ENCODE measurements around the gene KHDC1. TPM values are rescaled to one million over a fixed set of nuclear protein-coding genes. Genes with fewer than 3 reads are reported as not detected.
"Not testable (repeated sequence)": the region's sequence is repeated elsewhere in the genome, so short reads cannot be mapped to it uniquely, and the experiment has no call there.

The KHDC1 gene
- total RNA-seq, 2 experiments from 2014 or later = 9.2 to 12.5 TPM

GRCh38 chr6:73236144-73236750, 26.7 kb downstream of the KHDC1 start:
- Mint-ChIP-seq H3K27me3 (peaks cover 3% of the 10 kb centered on the region), H3K36me3 (no peaks in the 10 kb centered on the region), H3K4me3 (no peak overlapping the region), H3K9me3 (ENCODE audit: low read depth) (no peaks in the 10 kb centered on the region), H3K4me1 (no peaks in the 10 kb centered on the region), H3K27ac (no peak overlapping the region)
- CTCF ChIA-PET = interaction anchor here (1.3 kb wide), 1 partner anchor 91 kb away, joined by 3 read pairs; no protein-coding TSS in a partner anchor
- DNase-seq (no peak), ATAC-seq (no peak)

DNA sequence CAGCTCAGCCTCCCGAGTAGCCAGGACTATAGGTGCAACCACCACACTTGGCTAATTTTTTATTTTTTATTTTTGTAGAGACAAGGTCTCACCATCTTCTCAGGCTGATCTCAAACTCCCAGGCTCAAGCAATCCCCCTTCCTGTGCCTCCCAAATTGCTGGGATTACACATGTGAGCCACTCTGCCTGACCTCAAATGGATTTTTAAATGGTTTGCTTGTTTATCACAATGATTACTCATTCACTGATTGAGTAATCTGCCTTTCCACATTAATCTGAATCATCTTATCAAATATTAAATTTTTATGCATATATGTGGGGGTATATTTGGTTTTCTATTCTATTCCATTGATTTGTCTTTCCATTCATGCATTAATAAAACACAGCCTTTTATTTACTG, 28.3 kb downstream of the KHDC1 start:
- CTCF ChIA-PET = no interaction called here
- no peaks in the 10 kb centered on the region for H3K36me3 Mint-ChIP-seq
- H3K27ac Mint-ChIP-seq = no peak overlapping the region
- ATAC-seq (no peak), DNase-seq (no peak)
- H3K27me3 Mint-ChIP-seq = peaks cover 3% of the 10 kb centered on the region
- no peak overlapping the region for H3K4me3 Mint-ChIP-seq
- H3K9me3 Mint-ChIP-seq (ENCODE audit: low read depth) = no peaks in the 10 kb centered on the region
- H3K4me1 Mint-ChIP-seq = no peaks in the 10 kb centered on the region

DNA sequence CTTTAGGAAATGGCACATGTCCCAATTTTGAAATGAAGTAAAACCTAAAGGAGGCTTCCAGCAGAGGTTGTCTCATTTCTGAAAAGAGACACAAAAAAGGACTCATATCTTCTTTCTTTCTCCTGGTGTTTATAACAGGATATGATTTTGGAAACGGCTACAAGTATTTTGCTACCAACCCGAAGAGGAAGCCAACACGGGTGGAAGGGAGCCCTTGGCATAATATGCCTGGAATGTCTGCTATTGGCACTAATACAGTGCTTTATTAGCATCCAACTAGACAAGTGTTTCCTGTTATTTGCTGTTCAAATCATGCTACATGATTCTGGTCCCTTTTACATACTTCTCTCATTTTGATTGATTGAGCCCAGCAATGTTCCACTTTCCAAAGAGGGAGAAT, 29.0 kb downstream of the KHDC1 start:
- H3K27ac Mint-ChIP-seq; DNase-seq; H3K27me3 Mint-ChIP-seq; ATAC-seq; H3K9me3 Mint-ChIP-seq (ENCODE audit: low read depth); H3K4me1 Mint-ChIP-seq; H3K36me3 Mint-ChIP-seq; H3K4me3 Mint-ChIP-seq; CTCF ChIA-PET: not testable (repeated sequence)

DNA sequence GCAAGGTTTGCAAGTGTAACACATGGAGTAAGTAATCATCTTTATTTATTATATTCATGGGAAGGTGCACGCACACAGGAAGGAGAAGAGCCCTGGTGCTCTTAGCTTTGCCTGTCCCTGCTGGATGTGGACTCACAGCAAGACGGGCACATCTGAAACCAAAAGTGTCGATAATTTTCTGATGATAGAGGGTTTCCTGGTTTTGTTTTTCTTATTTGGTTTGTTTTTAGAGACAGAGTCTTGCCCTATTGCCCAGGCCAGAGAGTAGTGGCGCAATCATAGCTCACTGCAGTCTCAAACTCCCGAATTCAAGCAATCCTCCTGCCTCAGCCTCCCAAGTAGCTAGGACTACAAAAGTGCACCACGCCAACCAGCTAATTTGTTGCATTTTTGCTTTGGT, 29.9 kb downstream of the KHDC1 start:
- H3K9me3 Mint-ChIP-seq (ENCODE audit: low read depth) = no peaks in the 10 kb centered on the region
- no peak overlapping the region for H3K4me3 Mint-ChIP-seq
- no peaks in the 10 kb centered on the region for H3K36me3 Mint-ChIP-seq
- peaks cover 3% of the 10 kb centered on the region for H3K27me3 Mint-ChIP-seq
- CTCF ChIA-PET = no interaction called here
- ATAC-seq (no peak), DNase-seq (no peak)
- no peak overlapping the region for H3K27ac Mint-ChIP-seq
- no peaks in the 10 kb centered on the region for H3K4me1 Mint-ChIP-seq

DNA sequence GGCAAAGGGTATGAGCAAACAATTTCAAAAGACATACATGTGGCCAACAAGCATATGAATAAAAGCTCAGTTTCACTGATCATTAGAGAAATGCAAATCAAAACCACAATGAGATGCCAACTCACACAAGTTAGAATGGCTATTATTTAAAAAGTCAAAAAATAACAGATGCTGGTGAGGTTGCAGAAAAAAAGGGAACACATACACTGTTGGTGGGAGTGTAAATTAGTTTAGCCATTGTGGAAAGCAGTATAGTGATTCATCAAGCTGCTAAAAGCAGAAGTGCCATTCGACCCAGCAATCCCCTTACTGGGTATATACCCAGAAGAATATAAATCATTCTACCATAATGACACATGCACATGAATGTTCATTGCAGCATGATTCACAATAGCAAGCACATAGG, 31.0 kb downstream of the KHDC1 start:
- Mint-ChIP-seq H3K9me3 (ENCODE audit: low read depth) (no peaks in the 10 kb centered on the region), H3K4me1 (no peaks in the 10 kb centered on the region), H3K4me3 (no peak overlapping the region), H3K36me3 (no peaks in the 10 kb centered on the region), H3K27ac (no peak overlapping the region), H3K27me3 (peaks cover 3% of the 10 kb centered on the region)
- no peak for ATAC-seq
- CTCF ChIA-PET = no interaction called here
- no peak for DNase-seq

DNA sequence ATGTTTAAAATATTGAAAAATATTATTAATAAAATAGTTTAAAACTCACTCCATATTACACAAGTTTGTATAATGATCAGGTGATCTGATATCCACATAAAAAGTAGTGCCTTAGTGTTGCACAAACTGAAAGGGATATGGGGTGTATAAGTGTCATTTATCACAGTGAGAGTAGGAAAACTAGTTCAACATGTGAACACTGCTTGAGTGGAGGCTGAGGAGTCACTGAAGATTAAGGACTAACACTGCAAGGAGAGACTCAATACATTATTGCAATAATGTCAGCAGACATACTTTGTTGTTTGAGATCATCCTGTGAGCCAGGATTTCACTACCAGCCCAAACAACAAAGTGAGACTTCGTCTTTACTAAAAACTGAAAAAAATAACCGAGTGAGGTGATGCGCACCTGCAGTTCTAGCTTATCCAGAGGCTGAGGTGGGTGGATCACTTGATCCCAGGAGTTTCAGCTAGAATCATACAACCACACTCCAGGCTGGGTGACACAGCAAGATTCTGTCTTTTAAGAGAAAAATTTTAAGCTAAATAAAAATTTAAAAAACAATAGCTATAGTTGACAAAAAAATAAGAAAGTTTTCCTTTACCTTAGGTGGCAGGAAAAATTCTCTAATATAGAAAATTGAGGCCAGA, 35.3 kb downstream of the KHDC1 start:
- DNase-seq (no peak), ATAC-seq (no peak)
- Mint-ChIP-seq H3K36me3 (no peaks in the 10 kb centered on the region), H3K27me3 (no peaks in the 10 kb centered on the region), H3K4me1 (no peaks in the 10 kb centered on the region), H3K27ac (no peak overlapping the region), H3K4me3 (no peak overlapping the region), H3K9me3 (ENCODE audit: low read depth) (no peaks in the 10 kb centered on the region)
- CTCF ChIA-PET = no interaction called here

GRCh38 chr6:73225396-73225795, 37.6 kb downstream of the KHDC1 start, which contains the start of gene KHDC1L:
KHDC1L (minus strand) TSS chr6:73225496; CDS start chr6:73225408, 88 bp downstream.
- Mint-ChIP-seq H3K9me3 (ENCODE audit: low read depth) (no peaks in the 10 kb centered on the region), H3K4me3 (no peak within 1 kb of the TSS), H3K27me3 (no peaks in the 10 kb centered on the region), H3K4me1 (no peaks in the 10 kb centered on the region), H3K27ac (no peak within 1 kb of the TSS), H3K36me3 (no peaks in the 10 kb centered on the region)
- DNase-seq (no peak), ATAC-seq (no peak)
- CTCF ChIA-PET = no interaction called here

DNA sequence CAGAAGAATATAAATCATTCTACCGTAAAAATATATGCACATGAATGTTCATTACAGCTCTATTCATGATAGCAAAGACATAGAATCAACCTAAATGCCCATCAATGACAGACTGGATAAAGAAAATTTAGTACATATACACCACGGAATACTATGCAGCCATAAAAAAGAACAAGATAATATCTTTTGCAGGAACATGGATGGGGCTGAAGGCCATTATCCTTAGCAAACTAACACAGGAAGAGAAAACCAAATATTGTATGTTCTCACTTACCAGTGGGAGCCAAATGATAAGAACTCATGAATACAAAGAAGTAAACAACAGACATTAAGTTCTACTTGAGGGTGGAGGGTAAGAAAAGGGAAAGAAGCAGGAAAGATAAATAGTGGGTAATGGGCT, 46.1 kb downstream of the KHDC1 start:
- Mint-ChIP-seq H3K4me1 (no peaks in the 10 kb centered on the region), H3K27ac (no peak overlapping the region), H3K4me3 (no peak overlapping the region), H3K9me3 (ENCODE audit: low read depth) (no peaks in the 10 kb centered on the region), H3K36me3 (no peaks in the 10 kb centered on the region), H3K27me3 (peaks cover 3% of the 10 kb centered on the region)
- CTCF ChIA-PET = no interaction called here
- DNase-seq (no peak), ATAC-seq (no peak)

DNA sequence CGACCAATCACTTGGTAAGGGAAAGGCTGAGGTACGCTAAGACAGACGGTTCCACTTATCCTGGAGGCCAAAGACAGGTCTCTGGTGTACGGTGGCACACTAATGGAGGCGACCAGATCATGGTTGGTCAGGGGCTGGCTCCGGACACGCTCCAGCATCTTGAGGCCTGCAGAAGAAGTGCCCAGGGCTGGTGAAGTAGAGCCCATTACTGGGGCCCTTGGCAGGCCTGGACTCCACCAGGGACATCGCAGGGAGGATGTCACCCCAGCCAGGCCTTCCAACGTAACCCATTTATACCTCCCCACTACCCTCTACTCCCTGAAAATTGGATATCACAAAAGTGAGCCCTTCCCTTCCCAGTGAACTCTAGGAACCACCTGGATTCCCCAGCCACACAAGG, 53.9 kb downstream of the KHDC1 start:
- CTCF ChIA-PET = no interaction called here
- no peaks in the 10 kb centered on the region for H3K9me3 Mint-ChIP-seq (ENCODE audit: low read depth)

DNA sequence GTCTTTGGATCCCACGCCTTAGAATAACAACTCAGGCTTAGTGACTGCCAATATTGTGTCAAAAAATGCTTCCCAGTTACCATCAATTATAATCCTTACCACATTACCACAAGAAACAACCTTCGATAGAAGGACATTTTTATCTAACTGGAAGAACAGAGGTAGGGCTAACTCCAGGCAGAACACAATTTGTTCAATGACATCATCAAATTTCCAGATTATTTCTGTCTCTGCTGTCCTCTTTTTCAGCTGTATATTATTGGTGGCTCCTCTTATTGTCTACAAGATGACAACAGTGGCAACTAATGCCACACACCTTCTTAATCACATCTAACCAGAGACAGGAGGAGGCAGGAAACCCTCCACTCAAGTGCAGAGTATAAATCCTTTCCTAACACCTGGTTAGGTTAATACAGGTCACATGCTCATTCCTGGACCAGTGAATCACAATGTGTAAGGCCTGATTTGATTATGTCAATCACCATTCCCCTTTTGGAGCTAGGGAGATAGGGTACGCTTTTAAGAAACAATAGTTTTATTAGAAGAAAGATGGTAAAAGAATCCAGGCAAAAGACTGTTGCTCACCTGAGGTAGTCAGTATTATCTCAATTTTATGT, 55.7 kb downstream of the KHDC1 start:
- DNase-seq (no peak), ATAC-seq (no peak)
- Mint-ChIP-seq H3K27ac (no peak overlapping the region), H3K4me1 (no peaks in the 10 kb centered on the region), H3K36me3 (no peaks in the 10 kb centered on the region), H3K9me3 (ENCODE audit: low read depth) (no peaks in the 10 kb centered on the region), H3K27me3 (no peaks in the 10 kb centered on the region), H3K4me3 (no peak overlapping the region)
- CTCF ChIA-PET = no interaction called here

More for the DNA sequence above, 53.9 kb downstream of the KHDC1 start:
- Mint-ChIP-seq H3K27me3 (no peaks in the 10 kb centered on the region), H3K27ac (no peak overlapping the region), H3K4me3 (no peak overlapping the region), H3K36me3 (no peaks in the 10 kb centered on the region), H3K4me1 (no peaks in the 10 kb centered on the region)
- ATAC-seq (no peak), DNase-seq (no peak)

DNA sequence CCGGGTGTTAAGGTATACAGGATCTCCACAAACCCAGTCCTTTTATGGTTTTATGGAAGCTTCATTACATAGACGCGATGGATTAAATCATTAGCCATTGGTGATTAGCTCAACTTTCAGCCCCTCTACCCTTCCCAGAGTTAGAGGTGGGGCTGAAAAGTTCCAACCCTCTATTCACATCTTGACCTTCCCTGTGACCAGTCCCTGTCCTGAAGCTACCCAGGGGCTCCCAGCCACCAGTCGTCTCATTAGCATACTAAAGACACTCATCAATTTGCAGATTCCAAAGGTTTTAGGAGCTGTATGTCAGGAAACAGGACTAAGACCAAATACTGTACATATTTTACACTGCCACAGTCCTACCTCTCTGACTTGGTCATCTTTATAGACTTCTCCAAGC, 58.7 kb downstream of the KHDC1 start:
- H3K27me3 Mint-ChIP-seq = peaks cover 3% of the 10 kb centered on the region
- no peak overlapping the region for H3K27ac Mint-ChIP-seq
- no peak overlapping the region for H3K4me3 Mint-ChIP-seq
- no peaks in the 10 kb centered on the region for H3K9me3 Mint-ChIP-seq (ENCODE audit: low read depth)
- H3K36me3 Mint-ChIP-seq = no peaks in the 10 kb centered on the region
- no peak for DNase-seq
- CTCF ChIA-PET = no interaction called here
- no peak for ATAC-seq
- H3K4me1 Mint-ChIP-seq = no peaks in the 10 kb centered on the region

DNA sequence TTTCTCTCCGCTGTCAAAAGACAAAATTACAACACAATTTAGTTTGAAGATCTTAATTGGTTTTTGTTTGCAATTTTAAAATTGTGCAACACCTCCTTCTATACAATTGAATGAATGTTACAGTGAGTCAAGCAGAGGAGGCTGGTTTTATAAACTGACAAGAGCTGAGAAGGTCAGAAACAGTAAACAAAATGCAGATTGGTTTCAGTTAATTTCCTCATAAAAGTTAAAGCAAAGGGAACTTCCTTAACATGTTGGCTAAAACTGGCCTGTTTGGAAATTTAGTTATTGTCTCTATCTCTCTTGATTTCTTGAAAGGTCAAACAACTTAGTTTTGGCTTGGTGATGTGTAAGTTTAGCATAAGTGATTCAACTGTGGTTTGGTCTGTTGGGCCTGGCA, 59.9 kb downstream of the KHDC1 start:
- Mint-ChIP-seq H3K27ac (no peak overlapping the region), H3K4me1 (no peaks in the 10 kb centered on the region), H3K36me3 (no peaks in the 10 kb centered on the region), H3K4me3 (no peak overlapping the region), H3K27me3 (peaks cover 3% of the 10 kb centered on the region), H3K9me3 (ENCODE audit: low read depth) (no peaks in the 10 kb centered on the region)
- CTCF ChIA-PET = no interaction called here
- no peak for DNase-seq
- no peak for ATAC-seq

DNA sequence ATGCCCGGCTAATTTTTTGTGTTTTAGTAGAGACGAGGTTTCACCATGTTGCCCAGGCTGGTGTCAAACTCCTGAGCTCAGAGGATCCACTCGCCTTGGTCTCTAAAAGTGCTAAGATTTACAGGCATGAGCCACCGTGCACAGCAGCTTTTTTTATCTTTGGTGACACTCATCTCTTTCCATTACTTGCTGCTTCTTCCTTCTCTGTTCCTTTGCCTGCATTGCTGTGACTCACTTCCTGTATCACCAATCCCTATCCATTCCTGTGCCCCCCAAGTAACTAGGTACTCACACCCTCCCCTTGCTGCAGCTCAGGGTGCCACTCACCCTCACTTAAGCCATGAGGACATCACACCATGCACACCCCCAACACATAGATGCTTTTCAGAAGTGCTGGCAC, 62.3 kb downstream of the KHDC1 start:
- ATAC-seq (no peak), DNase-seq (no peak)
- CTCF ChIA-PET = no interaction called here
- no peaks in the 10 kb centered on the region for H3K4me1 Mint-ChIP-seq
- H3K9me3 Mint-ChIP-seq (ENCODE audit: low read depth) = no peaks in the 10 kb centered on the region
- H3K27me3 Mint-ChIP-seq = peaks cover 3% of the 10 kb centered on the region
- no peak overlapping the region for H3K27ac Mint-ChIP-seq
- H3K4me3 Mint-ChIP-seq = no peak overlapping the region
- H3K36me3 Mint-ChIP-seq = no peaks in the 10 kb centered on the region

DNA sequence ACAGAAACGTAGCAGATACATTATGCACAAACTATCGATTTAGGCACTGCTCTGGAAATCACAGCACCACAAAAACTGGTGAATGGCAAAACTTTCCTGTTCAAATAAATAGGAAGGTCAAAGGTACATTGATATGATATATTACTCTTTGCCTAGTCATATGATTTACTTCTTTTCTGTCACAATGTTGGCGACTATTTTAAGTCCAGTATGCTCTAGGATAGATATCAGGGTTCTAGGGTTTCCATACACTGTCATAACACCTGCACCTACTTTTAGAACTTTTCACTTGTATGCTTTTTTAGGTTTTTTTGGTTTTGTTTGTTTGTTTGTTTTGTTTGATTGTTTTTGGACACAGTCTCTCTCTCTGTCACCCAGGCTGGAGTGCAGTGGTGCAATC, 62.7 kb downstream of the KHDC1 start:
- ATAC-seq (no peak), DNase-seq (no peak)
- H3K9me3 Mint-ChIP-seq (ENCODE audit: low read depth) = no peaks in the 10 kb centered on the region
- no peak overlapping the region for H3K4me3 Mint-ChIP-seq
- no peaks in the 10 kb centered on the region for H3K4me1 Mint-ChIP-seq
- no peaks in the 10 kb centered on the region for H3K36me3 Mint-ChIP-seq
- H3K27ac Mint-ChIP-seq = no peak overlapping the region
- CTCF ChIA-PET = no interaction called here
- peaks cover 3% of the 10 kb centered on the region for H3K27me3 Mint-ChIP-seq
